GM12878 (cell line): Measurements from ENCODE around the gene NKG7. TPM values are rescaled to one million over a fixed set of nuclear protein-coding genes. Genes with fewer than 3 reads are reported as not detected.
A peak's percentile ranks its signal among the peaks of the same experiment; 100 is the strongest.

Source experiments
- BCL3 ChIP-seq: IDR thresholded peaks from 2 replicates; pipeline ENCODE4 v1.6.1; 2011; ENCODE audit warnings: borderline replicate concordance, low read depth, mild to moderate bottlenecking, moderate library complexity, low read length; ENCODE audit not compliant: insufficient read depth, poor library complexity, severe bottlenecking
- CREB1 ChIP-seq: IDR thresholded peaks from 2 replicates; pipeline ENCODE4 v1.6.1; 2012; ENCODE audit warnings: low read depth, mild to moderate bottlenecking, inconsistent platforms
- CREM ChIP-seq: IDR thresholded peaks from 2 replicates; pipeline ENCODE4 v1.6.1; 2014; ENCODE audit warnings: antibody characterized with exemption, low read depth
- GATAD2B ChIP-seq: fragments of 450-650 bp; conservative IDR thresholded peaks from 2 replicates; pipeline ENCODE4 v1.6.1; 2017; ENCODE audit warnings: low read depth, mild to moderate bottlenecking, moderate library complexity
- HDGF ChIP-seq: fragments of 450-650 bp; IDR thresholded peaks from 2 replicates; pipeline ENCODE4 v1.6.1; 2016; ENCODE audit warnings: antibody characterized with exemption
- IKZF1 ChIP-seq: fragments of 450-650 bp; conservative IDR thresholded peaks from 2 replicates; pipeline ENCODE4 v1.6.1; 2017; ENCODE audit warnings: antibody characterized with exemption, mild to moderate bottlenecking
- IKZF2 ChIP-seq, 2 experiments: fragments of 450-650 bp; IDR thresholded peaks; 2 replicates each; pipeline ENCODE4 v1.6.1; 2017; ENCODE audit warnings: mild to moderate bottlenecking in 2 of 2, moderate library complexity in 2 of 2
- LARP7 ChIP-seq: fragments of 450-650 bp; IDR thresholded peaks from 2 replicates; pipeline ENCODE4 v1.6.1; 2017; ENCODE audit warnings: mild to moderate bottlenecking
- NBN ChIP-seq: fragments of 450-650 bp; IDR thresholded peaks from 2 replicates; pipeline ENCODE4 v1.6.1; 2016
- NR2F1 ChIP-seq: fragments of 450-650 bp; conservative IDR thresholded peaks from 2 replicates; pipeline ENCODE4 v1.6.1; 2017; ENCODE audit warnings: mild to moderate bottlenecking
- REST ChIP-seq: IDR thresholded peaks from 2 replicates; pipeline ENCODE4 v1.6.1; 2012; ENCODE audit warnings: mild to moderate bottlenecking, low read depth, low read length
- SMC3 ChIP-seq: IDR thresholded peaks from 2 replicates; pipeline ENCODE4 v1.6.1; 2011; ENCODE audit warnings: low read length, improper control_type of control experiment, borderline replicate concordance
- polyA plus RNA-seq, 11 experiments: library from polyadenylated mRNA; depleted of rRNA in 4 of 11; unstranded in 6 of 11; stranded (reverse) in 5 of 11; fragments of >200 nt; fragmentation: Nextera tagmentation in 4 of 11; fragmentation: Illumina TruSeq in 1 of 11; extraction: Ambion mirVana in 4 of 11; extraction: Trizol in 1 of 11; gene quantifications; 1 replicate in 1 of 11; 2 replicates in 10 of 11; pipeline versions ENCODE4 v1.2.1 to v1.2.3, GENCODE V29; 2011 to 2016; ENCODE audit warnings: inconsistent platforms in 2 of 11, missing spikeins in 2 of 11, low read depth in 1 of 11
- total RNA-seq, 4 experiments: library from RNA; depleted of rRNA in 3 of 4; stranded (reverse); fragments of >200 nt in 3 of 4; fragmentation: Illumina TruSeq in 1 of 4; extraction: Trizol in 1 of 4; gene quantifications; 2 replicates each; pipeline versions ENCODE4 v1.2.1 to v1.2.3, GENCODE V29; 2013 to 2021
- TF ChIP-seq, protein P1 (sequence below): fragments of 450-650 bp; IDR thresholded peaks from 2 replicates; pipeline ENCODE4 v1.6.1; 2017; ENCODE audit warnings: mild to moderate bottlenecking
- TF ChIP-seq, protein P2 (sequence below): fragments of 450-650 bp; IDR thresholded peaks from 2 replicates; pipeline ENCODE4 v1.6.1; 2017; ENCODE audit warnings: borderline replicate concordance
- TF ChIP-seq, protein P3 (sequence below): fragments of 450-650 bp; IDR thresholded peaks from 2 replicates; pipeline ENCODE4 v1.6.1; 2016; ENCODE audit warnings: mild to moderate bottlenecking
- TF ChIP-seq, protein P4 (sequence below): fragments of 450-650 bp; conservative IDR thresholded peaks from 2 replicates; pipeline ENCODE4 v1.6.1; 2017; ENCODE audit warnings: mild to moderate bottlenecking, moderate library complexity

NKG7 gene
- total and polyA plus RNA-seq, 10 of the 15 experiments (the other 5 are each of a cell fraction or from before 2014, with no cell fraction given) = 10.0 to 48.7 (median 22.3) TPM

GRCh38 chr19:51367565-51368365, 4.7 kb downstream of the NKG7 start (continued):
- TF ChIP-seq, protein P1, sequence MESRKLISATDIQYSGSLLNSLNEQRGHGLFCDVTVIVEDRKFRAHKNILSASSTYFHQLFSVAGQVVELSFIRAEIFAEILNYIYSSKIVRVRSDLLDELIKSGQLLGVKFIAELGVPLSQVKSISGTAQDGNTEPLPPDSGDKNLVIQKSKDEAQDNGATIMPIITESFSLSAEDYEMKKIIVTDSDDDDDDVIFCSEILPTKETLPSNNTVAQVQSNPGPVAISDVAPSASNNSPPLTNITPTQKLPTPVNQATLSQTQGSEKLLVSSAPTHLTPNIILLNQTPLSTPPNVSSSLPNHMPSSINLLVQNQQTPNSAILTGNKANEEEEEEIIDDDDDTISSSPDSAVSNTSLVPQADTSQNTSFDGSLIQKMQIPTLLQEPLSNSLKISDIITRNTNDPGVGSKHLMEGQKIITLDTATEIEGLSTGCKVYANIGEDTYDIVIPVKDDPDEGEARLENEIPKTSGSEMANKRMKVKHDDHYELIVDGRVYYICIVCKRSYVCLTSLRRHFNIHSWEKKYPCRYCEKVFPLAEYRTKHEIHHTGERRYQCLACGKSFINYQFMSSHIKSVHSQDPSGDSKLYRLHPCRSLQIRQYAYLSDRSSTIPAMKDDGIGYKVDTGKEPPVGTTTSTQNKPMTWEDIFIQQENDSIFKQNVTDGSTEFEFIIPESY = no peak
- TF ChIP-seq, protein P2, sequence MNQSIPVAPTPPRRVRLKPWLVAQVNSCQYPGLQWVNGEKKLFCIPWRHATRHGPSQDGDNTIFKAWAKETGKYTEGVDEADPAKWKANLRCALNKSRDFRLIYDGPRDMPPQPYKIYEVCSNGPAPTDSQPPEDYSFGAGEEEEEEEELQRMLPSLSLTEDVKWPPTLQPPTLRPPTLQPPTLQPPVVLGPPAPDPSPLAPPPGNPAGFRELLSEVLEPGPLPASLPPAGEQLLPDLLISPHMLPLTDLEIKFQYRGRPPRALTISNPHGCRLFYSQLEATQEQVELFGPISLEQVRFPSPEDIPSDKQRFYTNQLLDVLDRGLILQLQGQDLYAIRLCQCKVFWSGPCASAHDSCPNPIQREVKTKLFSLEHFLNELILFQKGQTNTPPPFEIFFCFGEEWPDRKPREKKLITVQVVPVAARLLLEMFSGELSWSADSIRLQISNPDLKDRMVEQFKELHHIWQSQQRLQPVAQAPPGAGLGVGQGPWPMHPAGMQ = peak; percentile 30; the same call in 1 of the 2 replicates
- TF ChIP-seq IKZF1 (peak; percentile 75), NR2F1 (peak; percentile 38), LARP7 (peak; percentile 64), NBN (peak; percentile 60), BCL3 (peak; percentile 15), IKZF2 (IDR thresholded peaks at IDR 0.05) (peak; percentile 62 to 73), REST (no peak), SMC3 (0 out of 2 replicates have a peak, but pooled peaks have one; percentile 4), CREB1 (peak; percentile 64; the same call in 1 of the 2 replicates), CREM (peak; percentile 55; the same call in 1 of the 2 replicates), HDGF (peak; percentile 100), GATAD2B (peak; percentile 87; the same call in 1 of the 2 replicates)
- TF ChIP-seq, protein P3, sequence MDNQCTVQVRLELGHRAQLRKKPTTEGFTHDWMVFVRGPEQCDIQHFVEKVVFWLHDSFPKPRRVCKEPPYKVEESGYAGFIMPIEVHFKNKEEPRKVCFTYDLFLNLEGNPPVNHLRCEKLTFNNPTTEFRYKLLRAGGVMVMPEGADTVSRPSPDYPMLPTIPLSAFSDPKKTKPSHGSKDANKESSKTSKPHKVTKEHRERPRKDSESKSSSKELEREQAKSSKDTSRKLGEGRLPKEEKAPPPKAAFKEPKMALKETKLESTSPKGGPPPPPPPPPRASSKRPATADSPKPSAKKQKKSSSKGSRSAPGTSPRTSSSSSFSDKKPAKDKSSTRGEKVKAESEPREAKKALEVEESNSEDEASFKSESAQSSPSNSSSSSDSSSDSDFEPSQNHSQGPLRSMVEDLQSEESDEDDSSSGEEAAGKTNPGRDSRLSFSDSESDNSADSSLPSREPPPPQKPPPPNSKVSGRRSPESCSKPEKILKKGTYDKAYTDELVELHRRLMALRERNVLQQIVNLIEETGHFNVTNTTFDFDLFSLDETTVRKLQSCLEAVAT = peak; percentile 28
- TF ChIP-seq, protein P4, sequence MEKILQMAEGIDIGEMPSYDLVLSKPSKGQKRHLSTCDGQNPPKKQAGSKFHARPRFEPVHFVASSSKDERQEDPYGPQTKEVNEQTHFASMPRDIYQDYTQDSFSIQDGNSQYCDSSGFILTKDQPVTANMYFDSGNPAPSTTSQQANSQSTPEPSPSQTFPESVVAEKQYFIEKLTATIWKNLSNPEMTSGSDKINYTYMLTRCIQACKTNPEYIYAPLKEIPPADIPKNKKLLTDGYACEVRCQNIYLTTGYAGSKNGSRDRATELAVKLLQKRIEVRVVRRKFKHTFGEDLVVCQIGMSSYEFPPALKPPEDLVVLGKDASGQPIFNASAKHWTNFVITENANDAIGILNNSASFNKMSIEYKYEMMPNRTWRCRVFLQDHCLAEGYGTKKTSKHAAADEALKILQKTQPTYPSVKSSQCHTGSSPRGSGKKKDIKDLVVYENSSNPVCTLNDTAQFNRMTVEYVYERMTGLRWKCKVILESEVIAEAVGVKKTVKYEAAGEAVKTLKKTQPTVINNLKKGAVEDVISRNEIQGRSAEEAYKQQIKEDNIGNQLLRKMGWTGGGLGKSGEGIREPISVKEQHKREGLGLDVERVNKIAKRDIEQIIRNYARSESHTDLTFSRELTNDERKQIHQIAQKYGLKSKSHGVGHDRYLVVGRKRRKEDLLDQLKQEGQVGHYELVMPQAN = peak; percentile 73
